ENCODE results near the gene DCUN1D3.

DNA sequence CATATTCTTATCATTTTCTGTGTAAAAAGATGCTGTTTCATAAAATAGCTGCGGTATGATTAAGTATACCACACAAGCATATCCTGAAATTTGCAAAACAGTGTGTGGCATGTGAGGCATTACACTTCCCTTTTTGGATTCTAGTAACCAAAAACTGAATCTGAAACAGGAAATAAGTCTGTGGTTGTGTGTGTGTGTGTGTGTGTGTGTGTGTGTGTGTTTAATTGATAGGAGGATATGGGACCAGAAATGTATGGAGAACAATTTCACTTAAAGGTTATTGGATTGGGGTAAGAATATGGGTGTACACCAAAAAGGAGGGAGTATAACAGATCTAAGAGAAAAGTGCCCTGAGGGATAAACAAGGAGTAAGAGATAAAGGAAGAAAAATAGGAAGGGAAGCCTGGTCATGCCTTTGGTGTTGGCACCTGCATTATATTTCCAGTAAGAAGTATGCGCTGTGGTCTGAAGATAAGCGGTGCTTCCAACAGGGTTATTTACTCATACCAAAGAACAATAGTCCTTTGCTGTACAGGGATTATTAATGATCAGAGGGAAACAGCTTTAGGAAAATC, 4.4 kb upstream of the DCUN1D3 start:
- TF ChIP-seq CTCF (IDR thresholded peaks at IDR 0.05; ENCODE audit: insufficient read depth, low read length, poor library complexity, severe bottlenecking) (no peak), EZH2phosphoT487 (conservative IDR thresholded peaks at IDR 0.05; ENCODE audit: low read length) (no peak)

Data from SU-DHL-6 (cell line).